A549 (cell line): ENCODE measurements around the gene WFS1.

Experiments
- CTCF ChIP-seq: fragments of >200 bp; sonication (Bioruptor Twin); formaldehyde crosslinking; IDR thresholded peaks from 3 replicates; pipeline ENCODE4 v1.5.1; 2016
- ESRRA ChIP-seq: fragments of 150-350 bp; IDR thresholded peaks from 2 replicates; pipeline ENCODE4 v1.6.1; 2014; ENCODE audit warnings: mild to moderate bottlenecking, low read length, borderline replicate concordance
- FOSL2 ChIP-seq, 2 experiments: fragments of 450-650 bp in 1 of 2; fragments of >200 bp in 1 of 2; sonication (Bioruptor Twin) in 1 of 2; formaldehyde crosslinking; IDR thresholded peaks; 2 replicates each; pipeline versions ENCODE4 v1.5.0 to v1.6.1; 2016 to 2020; ENCODE audit warnings: mild to moderate bottlenecking in 1 of 2, moderate library complexity in 1 of 2
- HDAC2 ChIP-seq: fragments of 200-600 bp; sonication (generic); IDR thresholded peaks from 2 replicates; pipeline ENCODE4 v1.6.1; 2016
- NPAS2 ChIP-seq: fragments of 250-450 bp; sonication (Bioruptor Pico); IDR thresholded peaks from 2 replicates; pipeline ENCODE4 v1.8.0; 2022; ENCODE audit warnings: mild to moderate bottlenecking, moderate library complexity, borderline replicate concordance
- POLR2A ChIP-seq: IDR thresholded peaks from 2 replicates; pipeline ENCODE4 v1.6.1; 2012; ENCODE audit warnings: mild to moderate bottlenecking, low read length
- POLR2AphosphoS2 ChIP-seq: conservative IDR thresholded peaks from 2 replicates; pipeline ENCODE4 v1.6.1; 2012; ENCODE audit warnings: low read length, improper control_type of control experiment, inconsistent platforms
- REST ChIP-seq: fragments of 200-600 bp; sonication (generic); IDR thresholded peaks from 2 replicates; pipeline ENCODE4 v1.6.1; 2016; ENCODE audit warnings: antibody characterized with exemption, mild to moderate bottlenecking, moderate library complexity
- RFX5 ChIP-seq: fragments of 450-650 bp; IDR thresholded peaks from 2 replicates; pipeline ENCODE4 v1.7.1; 2014; ENCODE audit warnings: antibody characterized with exemption, mild to moderate bottlenecking, moderate library complexity
- USF2 ChIP-seq: fragments of 450-650 bp; IDR thresholded peaks from 2 replicates; pipeline ENCODE4 v1.6.1; 2014; ENCODE audit warnings: antibody characterized with exemption
- ZC3H11A ChIP-seq: fragments of 450-650 bp; IDR thresholded peaks from 2 replicates; pipeline ENCODE4 v1.6.1; 2014; ENCODE audit warnings: antibody characterized with exemption, mild to moderate bottlenecking
- ZFP36 ChIP-seq: fragments of 450-650 bp; IDR thresholded peaks from 2 replicates; pipeline ENCODE4 v1.6.1; 2014; ENCODE audit warnings: borderline replicate concordance; ENCODE audit not compliant: partially characterized antibody

- TF ChIP-seq USF2 (no peak), ZFP36 (no peak), REST (no peak), ZC3H11A (no peak), RFX5 (no peak), ESRRA (no peak), CTCF (no peak), NPAS2 (no peak), POLR2A (no peak), HDAC2 (no peak), FOSL2 (IDR thresholded peaks at IDR 0.05) (no peak), FOSL2 (CRISPR knock-in tag; IDR thresholded peaks at IDR 0.05) (no peak), POLR2AphosphoS2 (no peak)
These were observed 26.4 kb downstream of the WFS1 start for GRCh38 chr4:6296026-6296425.
